Measurements from ENCODE around the gene PDF. TPM values are rescaled to one million over a fixed set of nuclear protein-coding genes. Genes with fewer than 3 reads are reported as not detected.

PDF gene
- total and polyA plus RNA-seq, 2 of the 13 experiments (the other 11 are each of a cell fraction or from before 2014, with no cell fraction given): 12.4 to 48.8 TPM

DNA sequence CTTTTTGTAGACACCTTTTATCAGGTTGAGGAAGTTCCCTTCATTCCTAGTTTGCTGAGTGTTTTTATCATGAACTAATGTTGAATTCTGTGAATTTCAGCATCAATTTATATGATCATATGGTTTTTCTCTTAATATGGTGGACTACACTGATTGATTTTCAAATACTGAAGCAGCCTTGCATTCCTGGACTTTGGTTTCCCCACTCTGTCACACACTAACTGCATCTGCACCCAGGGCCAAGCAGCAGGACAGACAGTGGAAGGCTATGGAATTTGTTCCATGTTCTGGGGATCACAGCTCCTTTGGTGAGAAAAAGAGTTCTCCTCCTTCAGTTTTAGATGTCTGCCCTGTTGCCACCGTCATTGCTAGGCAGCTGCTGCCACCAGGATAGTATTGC is 47.6 kb upstream of the PDF start:
- DNase-seq (ENCODE audit: low spot score) (peak; percentile 52), FAIRE-seq (peak; percentile 53), ATAC-seq (peak; percentile 86)
- Histone ChIP-seq H3K79me2 (ENCODE audit: insufficient read depth, low read length) (peaks cover 21% of the 10 kb centered on the region), H3K27ac (ENCODE audit: extremely low read length, insufficient read depth, low read length) (peak overlapping the region; percentile 52), H3K4me1 (ENCODE audit: insufficient read depth, low read length) (peaks cover 66% of the 10 kb centered on the region), H4K20me1 (ENCODE audit: insufficient read depth, low read length) (no peaks in the 10 kb centered on the region), H2AFZ (ENCODE audit: low read length) (no peak overlapping the region), H3K36me3 (replicated peaks in 1 of 2; ENCODE audit: control insufficient read depth in 1 of 2, insufficient read depth in 2 of 2, low read length in 2 of 2) (peaks cover 11 to 42% of the 10 kb centered on the region in 2 experiments), H3K4me2 (ENCODE audit: low read depth, low read length) (no peak overlapping the region), H3K9me3 (ENCODE audit: low read length) (no peaks in the 10 kb centered on the region), H3K4me3 (replicated peaks in 1 of 3; ENCODE audit: insufficient read depth in 1 of 3, low read depth in 2 of 3, low read length in 3 of 3) (no peak overlapping the region), H3K9ac (ENCODE audit: insufficient read depth, low read depth, low read length) (peak overlapping the region; percentile 12; the same call in 1 of the 2 replicates), H3K27me3 (ENCODE audit: control insufficient read depth in 1 of 2, insufficient read depth in 2 of 2, low read length in 2 of 2) (no peaks in the 10 kb centered on the region; a peak in 1 of 5 replicates)
- POLR2A ChIA-PET: interaction anchor here (0.6 to 2.4 kb wide), 4 partner anchors 18 to 39 kb away, joined by 3 to 14 read pairs (median 4); no protein-coding TSS in a partner anchor
- intact Hi-C loops (cut with micrococcal nuclease; ENCODE audit: unreplicated experiment): no loop called here
- 16% methylated on average over 1 of the region's 1 CpG for WGBS (ENCODE audit: low lambda C conversion rate)
- CTCF ChIA-PET (ENCODE audit: low intra/inter-chr PET ratio, low total read pairs): no interaction called here
- no TSS peak for BruUV-seq (replicated peaks)
- in situ Hi-C loops (cut with HindIII; ENCODE audit: extremely low pct_ligation_motif_present, low pct_unique_long_range_greater_than_20kb): no loop called here
- TF ChIP-seq ARID5B (CRISPR knock-in tag; IDR thresholded peaks at IDR 0.05): peak; percentile 54
- TF ChIP-seq ZFP91 (CRISPR knock-in tag; IDR thresholded peaks at IDR 0.05; ENCODE audit: borderline replicate concordance): no peak
- TF ChIP-seq, protein P1, sequence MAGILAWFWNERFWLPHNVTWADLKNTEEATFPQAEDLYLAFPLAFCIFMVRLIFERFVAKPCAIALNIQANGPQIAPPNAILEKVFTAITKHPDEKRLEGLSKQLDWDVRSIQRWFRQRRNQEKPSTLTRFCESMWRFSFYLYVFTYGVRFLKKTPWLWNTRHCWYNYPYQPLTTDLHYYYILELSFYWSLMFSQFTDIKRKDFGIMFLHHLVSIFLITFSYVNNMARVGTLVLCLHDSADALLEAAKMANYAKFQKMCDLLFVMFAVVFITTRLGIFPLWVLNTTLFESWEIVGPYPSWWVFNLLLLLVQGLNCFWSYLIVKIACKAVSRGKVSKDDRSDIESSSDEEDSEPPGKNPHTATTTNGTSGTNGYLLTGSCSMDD (CRISPR knock-in tag; IDR thresholded peaks at IDR 0.05): no peak
- peak; percentile 56; the same call in 1 of the 2 replicates for TF ChIP-seq HOMEZ (CRISPR knock-in tag; IDR thresholded peaks at IDR 0.05; ENCODE audit: low read depth)
- no peak for TF ChIP-seq TEF (CRISPR knock-in tag; IDR thresholded peaks at IDR 0.05)
- no peak for TF ChIP-seq HOXD1 (CRISPR knock-in tag; IDR thresholded peaks at IDR 0.05)
- TF ChIP-seq XRCC5 (optimal IDR thresholded peaks at IDR 0.05; ENCODE audit: low read length): no peak
- TF ChIP-seq ZNF644 (CRISPR knock-in tag; IDR thresholded peaks at IDR 0.05; ENCODE audit: low read depth): peak; percentile 40; the same call in 1 of the 2 replicates
- TF ChIP-seq, protein P2, sequence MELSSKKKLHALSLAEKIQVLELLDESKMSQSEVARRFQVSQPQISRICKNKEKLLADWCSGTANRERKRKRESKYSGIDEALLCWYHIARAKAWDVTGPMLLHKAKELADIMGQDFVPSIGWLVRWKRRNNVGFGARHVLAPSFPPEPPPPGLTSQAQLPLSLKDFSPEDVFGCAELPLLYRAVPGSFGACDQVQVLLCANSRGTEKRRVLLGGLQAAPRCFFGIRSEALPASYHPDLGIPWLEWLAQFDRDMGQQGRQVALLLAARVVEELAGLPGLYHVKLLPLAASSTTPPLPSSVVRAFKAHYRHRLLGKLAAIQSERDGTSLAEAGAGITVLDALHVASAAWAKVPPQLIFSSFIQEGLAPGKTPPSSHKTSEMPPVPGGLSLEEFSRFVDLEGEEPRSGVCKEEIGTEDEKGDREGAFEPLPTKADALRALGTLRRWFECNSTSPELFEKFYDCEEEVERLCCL (CRISPR knock-in tag; IDR thresholded peaks at IDR 0.05; ENCODE audit: borderline replicate concordance): no peak
- peak; percentile 52; the same call in 1 of the 2 replicates for TF ChIP-seq ONECUT2 (CRISPR knock-in tag; IDR thresholded peaks at IDR 0.05)
- TF ChIP-seq NCOA5 (CRISPR knock-in tag; IDR thresholded peaks at IDR 0.05): no peak
- no peak for TF ChIP-seq ZNF841 (CRISPR knock-in tag; IDR thresholded peaks at IDR 0.05; ENCODE audit: borderline replicate concordance)
- no peak for TF ChIP-seq ZNF382 (CRISPR knock-in tag; IDR thresholded peaks at IDR 0.05; ENCODE audit: borderline replicate concordance)
